ENCODE measurements around the gene FBXO36. TPM values are rescaled to one million over a fixed set of nuclear protein-coding genes. Genes with fewer than 3 reads are reported as not detected.

Gene FBXO36
- total RNA-seq, 1 donor, result 3.5 TPM

GRCh38 chr2:230008708-230009066 is 86.4 kb downstream of the FBXO36 start:
- TF ChIP-seq CTCF (IDR thresholded peaks at IDR 0.05; ENCODE audit: insufficient read depth, low read depth, low read length), result no peak
- DNase-seq (ENCODE audit: low read depth), result peak; percentile 45
- no peak overlapping the region for H3K4me3 ChIP-seq (ENCODE audit: low read depth, low read length)

GRCh38 chr2:230010501-230010900 is 88.2 kb downstream of the FBXO36 start:
- no peak for TF ChIP-seq CTCF (IDR thresholded peaks at IDR 0.05; ENCODE audit: insufficient read depth, low read depth, low read length)
- no peak overlapping the region for H3K4me3 ChIP-seq (ENCODE audit: low read depth, low read length)
- peak; percentile 56 for DNase-seq (ENCODE audit: low read depth)

GRCh38 chr2:230011617-230012016 is 89.3 kb downstream of the FBXO36 start:
- no peak overlapping the region for H3K4me3 ChIP-seq (ENCODE audit: low read depth, low read length)
- DNase-seq (ENCODE audit: low read depth), result peak; percentile 90
- TF ChIP-seq CTCF (IDR thresholded peaks at IDR 0.05; ENCODE audit: insufficient read depth, low read depth, low read length), result no peak

GRCh38 chr2:230012267-230012884 is 90.1 kb downstream of the FBXO36 start:
- no peak for TF ChIP-seq CTCF (IDR thresholded peaks at IDR 0.05; ENCODE audit: insufficient read depth, low read depth, low read length)
- DNase-seq (ENCODE audit: low read depth), result peak; percentile 80
- H3K4me3 ChIP-seq (ENCODE audit: low read depth, low read length), result no peak overlapping the region

- no peak overlapping the region for H3K4me3 ChIP-seq (ENCODE audit: low read depth, low read length)
- TF ChIP-seq CTCF (IDR thresholded peaks at IDR 0.05; ENCODE audit: insufficient read depth, low read depth, low read length), result no peak
- DNase-seq (ENCODE audit: low read depth), result no peak
Measured at GRCh38 chr2:230016844-230017243, 94.5 kb downstream of the FBXO36 start.

GRCh38 chr2:230018153-230018552 is 95.8 kb downstream of the FBXO36 start:
- H3K4me3 ChIP-seq (ENCODE audit: low read depth, low read length), result no peak overlapping the region
- peak; percentile 91 for DNase-seq (ENCODE audit: low read depth)
- no peak for TF ChIP-seq CTCF (IDR thresholded peaks at IDR 0.05; ENCODE audit: insufficient read depth, low read depth, low read length)

GRCh38 chr2:230019742-230020141 is 97.4 kb downstream of the FBXO36 start:
- no peak for DNase-seq (ENCODE audit: low read depth)
- no peak overlapping the region for H3K4me3 ChIP-seq (ENCODE audit: low read depth, low read length)
- TF ChIP-seq CTCF (IDR thresholded peaks at IDR 0.05; ENCODE audit: insufficient read depth, low read depth, low read length), result no peak
